Activated CD4-positive, alpha-beta T cell treated with anti-CD3 and anti-CD28 coated beads, Interleukin-2, Interleukin-4, amounts not matched to agents 100 ng/mL and 50 ng/mL, durations not matched to agents 16 hours and 8 hours (primary cell): Measurements from ENCODE around the gene CAMK2D.

Experiments used
- DNase-seq: peaks from one replicate; pipeline ENCODE4 v3.0.0-alpha.2; 2020; ENCODE audit warnings: low spot score

Gene CAMK2D

DNA sequence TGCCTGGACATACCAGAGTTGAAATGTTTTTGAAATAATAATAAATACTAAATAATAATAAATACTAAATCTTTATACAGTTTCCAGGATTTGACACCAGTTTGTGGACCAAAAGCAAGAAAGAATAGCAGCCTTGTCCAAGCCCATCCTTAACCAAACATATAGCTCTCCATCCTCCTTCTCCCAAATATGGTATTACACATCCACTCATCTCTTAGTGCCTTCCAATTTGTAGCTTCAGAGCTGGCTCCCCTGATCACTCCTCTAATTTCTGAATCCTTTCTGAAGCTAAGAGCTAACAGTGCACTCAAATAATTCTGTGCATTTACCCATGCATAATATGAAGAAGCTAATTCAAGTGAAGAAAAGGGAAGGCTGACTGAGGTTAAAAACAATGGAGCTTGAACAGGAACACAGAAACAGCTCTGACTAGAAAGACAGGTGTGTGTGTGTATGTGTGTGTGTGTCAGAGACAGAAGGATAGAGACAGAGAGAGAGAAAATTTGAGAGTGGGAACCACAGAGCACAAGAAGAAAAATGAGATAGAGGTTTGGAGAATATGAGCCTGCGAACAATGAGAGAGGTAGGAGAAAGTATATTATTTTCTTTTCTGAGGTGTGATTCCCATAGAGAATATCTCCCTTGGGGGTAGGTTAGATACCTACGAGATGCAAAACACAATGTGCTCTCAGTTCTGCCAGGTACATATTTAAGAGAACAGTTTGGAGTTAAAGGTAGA, 123.5 kb downstream of the CAMK2D start:
- DNase-seq, result no peak

GRCh38 chr4:113637363-113637762, 124.2 kb downstream of the CAMK2D start:
- peak; percentile 9 for DNase-seq

DNA sequence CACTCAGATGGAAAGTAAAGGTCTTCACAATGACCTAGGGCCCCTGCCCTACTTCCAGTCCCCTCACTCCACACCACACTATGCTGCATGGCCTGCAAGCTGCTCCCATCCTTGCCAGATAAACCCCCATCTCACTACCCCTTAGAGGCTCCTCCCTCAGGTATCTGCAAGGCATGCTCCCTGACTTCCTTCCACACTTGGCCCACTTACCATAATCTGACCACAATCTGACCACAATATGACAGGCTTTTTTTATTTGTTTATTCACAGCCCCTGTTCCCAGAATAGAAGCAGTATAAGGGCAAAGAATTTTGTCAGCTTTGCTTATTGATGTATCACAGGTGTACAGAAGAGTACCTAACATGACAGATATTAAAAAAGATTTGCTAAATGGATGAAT, 124.7 kb downstream of the CAMK2D start:
- DNase-seq, result peak; percentile 73

- peak; percentile 24 for DNase-seq
These were observed 125.1 kb downstream of the CAMK2D start for GRCh38 chr4:113636438-113636818.

DNA sequence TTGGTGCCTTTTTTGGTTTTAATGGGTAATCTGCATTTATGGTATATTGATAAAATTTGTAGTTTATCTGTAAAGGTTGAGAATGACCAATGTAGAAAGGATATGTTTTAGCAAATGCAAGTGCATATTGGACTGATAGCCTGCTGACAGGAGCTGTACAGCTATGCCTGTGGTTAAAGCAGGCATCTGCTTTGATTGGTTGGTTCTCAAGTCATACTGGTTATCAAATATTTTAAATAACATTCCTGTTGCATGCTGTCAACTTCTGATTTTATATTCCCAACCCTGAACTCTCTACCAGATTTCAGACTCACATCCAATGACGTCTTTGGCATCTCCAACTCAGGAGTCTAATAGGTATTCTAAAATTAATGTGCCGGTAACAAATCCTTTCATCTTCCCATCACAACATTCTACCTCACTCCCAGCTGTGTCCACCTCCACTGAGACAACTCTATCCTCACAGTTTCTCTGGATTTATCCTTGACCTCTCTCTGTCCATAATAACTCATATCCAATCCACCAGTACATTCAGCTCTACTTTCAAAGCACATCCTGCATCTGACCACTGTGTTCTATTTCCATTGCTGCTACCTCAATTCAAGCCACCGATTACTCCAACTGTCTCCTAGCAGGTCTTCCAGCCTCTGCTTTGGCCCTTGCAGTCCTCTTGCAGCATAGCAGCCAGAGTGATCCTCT, 125.7 kb downstream of the CAMK2D start:
- no peak for DNase-seq

DNA sequence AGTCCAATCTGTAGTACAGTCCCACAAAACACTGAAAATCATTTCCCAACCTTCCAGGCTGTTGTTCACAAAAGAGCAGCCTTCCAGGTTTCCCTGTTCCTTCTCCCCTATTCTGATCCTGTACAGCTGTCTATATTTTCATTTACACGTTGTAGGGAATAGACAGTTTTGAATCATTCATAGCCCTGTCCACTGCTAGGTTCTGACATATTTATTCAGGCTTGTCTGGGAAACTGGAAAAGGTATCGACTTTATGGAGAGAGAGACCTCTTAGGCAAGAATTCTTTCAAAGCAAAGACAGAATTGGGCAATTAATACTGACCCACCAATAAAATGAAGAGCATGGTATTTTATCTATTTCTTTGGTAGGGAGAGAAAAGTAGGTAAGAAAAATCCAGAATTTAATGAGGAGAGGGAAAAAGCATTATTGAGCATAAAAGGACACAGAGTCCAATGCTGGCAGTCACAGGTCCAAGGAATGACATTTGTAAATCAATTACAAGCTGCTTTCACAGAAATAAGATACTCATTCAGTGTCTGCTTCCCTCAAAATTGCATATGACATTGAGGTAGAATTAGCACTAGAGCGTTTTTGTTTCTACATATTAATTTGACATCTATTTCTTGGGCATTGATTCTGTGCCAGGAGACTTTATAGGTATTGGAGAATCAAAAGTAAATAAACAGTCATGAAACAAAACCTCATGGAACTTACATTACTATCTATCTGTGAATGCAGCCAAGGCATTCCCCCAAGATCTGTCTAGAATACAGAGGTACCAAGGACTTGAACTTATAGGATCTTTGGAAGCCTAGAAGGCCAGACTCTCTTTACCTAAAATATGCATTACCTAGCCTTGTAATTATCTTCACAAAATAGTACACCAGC, 127.2 kb downstream of the CAMK2D start:
- DNase-seq, result no peak

GRCh38 chr4:113633467-113633866, 128.1 kb downstream of the CAMK2D start:
- no peak for DNase-seq

GRCh38 chr4:113628711-113629110, 132.8 kb downstream of the CAMK2D start:
- no peak for DNase-seq

DNA sequence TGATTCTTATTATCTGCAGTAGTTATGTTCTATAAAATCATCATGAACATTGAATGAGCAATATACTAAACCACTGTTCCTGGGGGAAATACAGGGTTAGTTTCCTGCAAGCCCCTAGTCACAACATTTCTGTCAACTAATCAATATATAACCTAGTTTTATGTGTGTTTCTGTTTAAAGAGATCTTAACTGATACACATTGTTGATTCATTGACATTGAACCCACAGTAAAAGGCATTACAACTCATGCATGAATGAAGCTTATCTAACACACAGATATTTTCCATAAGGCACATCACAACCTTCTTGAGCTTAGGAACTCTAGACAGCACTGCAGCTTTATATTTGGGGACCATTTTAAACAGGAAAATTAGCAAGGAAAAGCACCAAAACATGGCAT, 134.2 kb downstream of the CAMK2D start:
- no peak for DNase-seq

DNA sequence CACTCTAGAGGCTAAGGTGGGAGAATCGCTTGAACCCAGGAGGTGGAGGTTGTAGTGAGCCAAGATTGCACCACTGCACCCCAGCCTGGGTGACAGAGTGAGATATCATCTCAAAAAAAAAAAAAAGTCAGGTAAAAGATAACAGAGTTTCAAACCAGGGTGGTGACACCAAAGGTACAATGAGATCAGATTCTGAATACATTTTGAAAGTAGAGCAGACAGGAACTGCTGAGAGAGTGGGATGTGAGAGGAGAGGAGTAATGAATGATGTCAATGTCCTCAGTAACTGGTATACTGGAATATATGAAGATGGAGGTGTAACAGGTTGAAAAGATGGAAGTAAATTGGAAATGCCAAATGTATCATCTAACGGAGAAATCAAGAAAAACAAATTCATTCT, 135.6 kb downstream of the CAMK2D start:
- DNase-seq, result peak; percentile 19

DNA sequence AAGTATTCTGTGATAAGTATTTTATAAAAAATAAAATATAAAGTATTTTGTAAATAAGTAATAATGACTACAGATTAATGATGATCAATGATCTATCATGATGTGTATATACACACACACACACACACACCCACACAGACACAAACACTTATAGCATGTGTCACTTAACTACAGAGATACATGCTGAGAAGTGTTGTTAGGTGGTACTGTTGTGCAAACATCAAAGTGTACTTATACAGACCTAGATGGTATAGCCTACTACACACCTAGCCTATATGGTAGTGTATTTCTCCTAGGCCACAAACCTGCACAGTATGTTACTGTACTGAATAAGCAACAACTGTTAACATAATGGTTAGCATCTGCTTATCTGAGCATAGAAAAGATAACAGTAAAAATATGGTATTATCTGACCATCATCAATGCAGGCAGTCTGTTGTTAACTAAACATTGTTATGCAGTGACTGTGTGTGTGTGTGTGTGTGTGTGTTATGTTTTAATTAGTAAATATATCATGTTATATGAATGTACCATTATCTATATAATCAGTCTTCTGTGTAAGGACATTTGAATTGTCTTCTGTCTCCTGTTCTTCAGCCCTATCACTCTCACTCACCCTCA, 138.2 kb downstream of the CAMK2D start:
- DNase-seq, result no peak

- DNase-seq, result no peak
These were observed 139.9 kb downstream of the CAMK2D start for GRCh38 chr4:113621633-113622032.

DNA sequence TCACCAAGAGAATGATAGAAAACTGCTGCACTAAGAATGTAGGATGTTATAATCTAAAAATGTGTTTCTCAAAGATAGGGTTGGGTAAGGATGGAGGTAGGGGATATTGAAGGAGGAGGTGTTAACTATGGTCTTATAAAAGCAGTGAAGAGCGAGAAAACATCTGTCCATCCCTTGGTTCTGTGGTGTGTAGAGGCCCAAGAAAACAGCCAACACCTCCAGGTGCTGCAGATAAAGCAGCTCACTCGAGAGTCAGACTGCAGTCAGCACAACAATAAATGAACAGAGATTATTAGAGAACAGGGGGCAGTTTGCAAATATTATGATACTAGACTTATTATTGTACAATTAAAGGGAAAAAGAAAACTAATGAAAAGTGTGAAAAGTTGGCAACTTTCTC, 141.5 kb downstream of the CAMK2D start:
- no peak for DNase-seq

GRCh38 chr4:113619526-113619925, 142.0 kb downstream of the CAMK2D start:
- no peak for DNase-seq

DNA sequence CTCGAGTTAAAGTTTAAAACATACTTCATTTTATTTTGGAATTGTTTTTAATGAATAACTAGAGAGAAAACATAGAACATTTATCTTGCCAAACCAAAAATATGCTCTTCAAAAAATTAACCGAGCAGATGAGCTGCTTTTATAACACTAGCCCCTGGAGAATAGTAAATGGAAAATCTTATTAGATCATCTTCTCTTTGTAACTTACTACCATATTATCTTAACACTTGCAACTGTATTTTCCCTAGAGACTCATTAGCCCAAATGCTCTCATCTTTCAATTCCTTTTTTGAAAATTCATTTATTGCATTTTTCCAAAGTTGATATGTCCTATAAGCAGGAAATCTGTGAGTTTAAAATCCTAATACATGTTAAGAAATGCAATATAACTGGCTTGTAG, 143.3 kb downstream of the CAMK2D start:
- no peak for DNase-seq

DNA sequence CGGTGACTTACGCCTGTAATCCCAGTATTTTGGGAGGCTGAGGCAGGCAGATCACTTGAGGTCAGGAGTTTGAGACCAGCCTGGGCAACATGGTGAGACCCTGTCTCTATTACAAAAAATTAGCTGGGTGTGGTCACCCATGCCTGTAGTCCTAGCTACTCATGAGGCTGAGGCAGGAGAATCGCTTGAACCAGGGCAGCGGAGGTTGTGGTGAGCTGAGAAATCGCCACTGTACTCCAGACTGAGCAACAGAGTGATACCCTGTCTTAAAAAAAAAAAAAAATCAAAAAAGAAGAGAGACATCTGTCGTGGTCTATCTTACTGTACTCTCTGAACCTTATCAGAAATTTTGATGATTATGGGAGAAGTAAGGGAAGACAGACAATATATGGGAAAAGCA, 144.3 kb downstream of the CAMK2D start:
- DNase-seq, result no peak

GRCh38 chr4:113616443-113616842, 145.1 kb downstream of the CAMK2D start:
- DNase-seq, result no peak

DNA sequence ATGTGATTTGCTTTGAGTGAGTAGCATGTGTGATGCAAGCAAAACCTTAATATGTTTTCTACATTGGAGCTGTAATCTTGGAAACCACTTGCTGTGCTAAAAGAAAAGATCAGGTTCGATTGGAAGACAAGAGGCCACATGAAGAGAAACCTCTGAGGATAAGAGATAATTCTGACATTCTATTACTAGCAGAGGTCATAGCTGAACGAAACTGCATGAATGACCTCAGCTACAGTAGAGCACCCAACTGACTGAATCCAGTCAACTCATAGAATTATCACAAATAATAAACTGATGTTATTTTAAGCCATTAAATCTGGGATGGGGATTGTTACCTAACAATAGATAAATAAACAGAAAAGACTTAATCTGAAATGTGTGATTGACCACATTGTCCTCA, 147.1 kb downstream of the CAMK2D start:
- no peak for DNase-seq

- DNase-seq, result no peak
These were observed 148.0 kb downstream of the CAMK2D start for GRCh38 chr4:113613503-113613902.

- no peak for DNase-seq
These were observed 151.0 kb downstream of the CAMK2D start for GRCh38 chr4:113610537-113610936.

- peak; percentile 23 for DNase-seq
These were observed 153.5 kb downstream of the CAMK2D start for GRCh38 chr4:113607998-113608397.

DNA sequence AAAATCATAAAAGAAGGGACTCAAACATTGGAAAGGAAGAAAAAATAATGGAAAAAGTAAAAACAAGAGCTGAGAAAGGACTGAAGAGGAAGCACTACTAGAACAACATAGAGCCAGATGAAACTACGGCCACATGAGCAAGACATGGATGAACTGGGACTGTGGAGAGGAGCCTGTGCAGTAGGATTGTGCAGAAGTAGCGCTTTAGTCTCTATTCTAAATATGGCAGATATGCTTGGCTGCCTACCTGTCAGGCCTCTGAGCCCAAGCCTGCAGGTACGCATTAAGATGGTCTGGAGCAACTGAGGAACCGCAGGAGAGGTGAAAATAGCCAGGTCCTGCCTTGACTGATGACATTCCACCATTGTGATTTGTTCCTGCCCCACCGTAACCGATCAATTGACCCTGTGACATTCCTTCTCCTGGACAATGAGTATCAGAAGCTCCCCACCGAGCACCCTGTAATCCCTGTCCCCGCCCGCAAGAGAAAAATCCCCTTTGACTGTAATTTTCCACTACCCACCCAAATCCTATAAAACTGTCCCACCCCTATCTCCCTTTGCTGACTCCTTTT, 154.3 kb downstream of the CAMK2D start:
- no peak for DNase-seq
